ENCODE measurements around the gene SUSD6. TPM values are rescaled to one million over a fixed set of nuclear protein-coding genes. Genes with fewer than 3 reads are reported as not detected.

The SUSD6 gene
- total RNA-seq, 1 experiment from 2014 or later: 32.1 TPM

DNA sequence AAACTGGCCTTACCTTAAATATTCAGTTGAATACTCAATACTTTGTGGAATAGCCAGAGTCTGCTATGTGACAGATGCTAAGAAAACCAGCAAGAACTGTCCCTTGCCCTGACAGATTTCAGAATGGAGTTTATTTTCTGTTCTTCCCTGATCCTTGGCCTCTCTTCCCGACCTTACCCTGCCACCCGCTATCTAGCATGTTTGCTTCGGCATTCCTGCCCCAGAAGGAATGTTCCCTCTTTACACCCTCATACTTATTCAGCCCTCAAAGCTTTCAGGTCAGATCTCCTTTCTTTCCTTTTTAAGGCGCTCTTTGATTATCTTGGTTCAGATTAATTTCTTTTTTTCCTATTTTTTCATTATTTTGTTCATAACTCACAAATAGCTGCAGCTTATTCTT is 21.8 kb downstream of the SUSD6 start:
- no peak overlapping the region for H3K27ac Mint-ChIP-seq (ENCODE audit: low read depth, unreplicated experiment)
- no peaks in the 10 kb centered on the region for H3K9me3 Mint-ChIP-seq (ENCODE audit: unreplicated experiment)
- intact Hi-C loops (cut with micrococcal nuclease): no loop called here
- no peak for DNase-seq (ENCODE audit: unreplicated experiment)
- ChIA-PET CTCF (interaction anchor here (0.8 to 1.0 kb wide), 2 partner anchors 17 to 496 kb away, joined by 4 to 7 read pairs; no protein-coding TSS in a partner anchor), POLR2A (interaction anchor here (0.6 kb wide), 1 partner anchor 18 kb away, joined by 3 read pairs; no protein-coding TSS in a partner anchor)
- TF ChIP-seq CTCF (IDR thresholded peaks at IDR 0.05; ENCODE audit: unreplicated experiment): no peak
- H3K36me3 Mint-ChIP-seq (ENCODE audit: insufficient read depth, unreplicated experiment): peaks cover 19% of the 10 kb centered on the region
- H3K4me1 Mint-ChIP-seq (ENCODE audit: insufficient read depth, unreplicated experiment): peaks cover 42% of the 10 kb centered on the region
- BruUV-seq (replicated peaks): no TSS peak
- H3K27me3 Mint-ChIP-seq (ENCODE audit: insufficient read depth, unreplicated experiment): no peaks in the 10 kb centered on the region
- H3K4me3 Mint-ChIP-seq (ENCODE audit: unreplicated experiment): no peak overlapping the region

GRCh38 chr14:69635981-69636639 is 24.7 kb downstream of the SUSD6 start:
- TF ChIP-seq CTCF (IDR thresholded peaks at IDR 0.05; ENCODE audit: unreplicated experiment): no peak
- no TSS peak for BruUV-seq (replicated peaks)
- no peaks in the 10 kb centered on the region for H3K9me3 Mint-ChIP-seq (ENCODE audit: unreplicated experiment)
- ChIA-PET CTCF (no interaction called here), POLR2A (interaction anchor here (0.7 kb wide), 1 partner anchor 11 kb away, joined by 3 read pairs; no protein-coding TSS in a partner anchor)
- peaks cover 21% of the 10 kb centered on the region for H3K36me3 Mint-ChIP-seq (ENCODE audit: insufficient read depth, unreplicated experiment)
- H3K27me3 Mint-ChIP-seq (ENCODE audit: insufficient read depth, unreplicated experiment): no peaks in the 10 kb centered on the region
- no peak overlapping the region for H3K27ac Mint-ChIP-seq (ENCODE audit: low read depth, unreplicated experiment)
- no peak for DNase-seq (ENCODE audit: unreplicated experiment)
- peaks cover 46% of the 10 kb centered on the region for H3K4me1 Mint-ChIP-seq (ENCODE audit: insufficient read depth, unreplicated experiment)
- intact Hi-C loops (cut with micrococcal nuclease): no loop called here
- no peak overlapping the region for H3K4me3 Mint-ChIP-seq (ENCODE audit: unreplicated experiment)

GRCh38 chr14:69636718-69637480 is 25.5 kb downstream of the SUSD6 start:
- no TSS peak for BruUV-seq (replicated peaks)
- intact Hi-C loops (cut with micrococcal nuclease): no loop called here
- no peak for DNase-seq (ENCODE audit: unreplicated experiment)
- no peak overlapping the region for H3K4me3 Mint-ChIP-seq (ENCODE audit: unreplicated experiment)
- no peaks in the 10 kb centered on the region for H3K9me3 Mint-ChIP-seq (ENCODE audit: unreplicated experiment)
- H3K36me3 Mint-ChIP-seq (ENCODE audit: insufficient read depth, unreplicated experiment): peaks cover 18% of the 10 kb centered on the region
- ChIA-PET POLR2A (interaction anchor here (0.7 to 1.6 kb wide), 4 partner anchors 12 to 129 kb away, joined by 3 to 4 read pairs (median 3); no protein-coding TSS in a partner anchor), CTCF (interaction anchor here (0.5 kb wide), 1 partner anchor 57 kb away, joined by 6 read pairs; no protein-coding TSS in a partner anchor)
- H3K4me1 Mint-ChIP-seq (ENCODE audit: insufficient read depth, unreplicated experiment): peaks cover 46% of the 10 kb centered on the region
- TF ChIP-seq CTCF (IDR thresholded peaks at IDR 0.05; ENCODE audit: unreplicated experiment): no peak
- H3K27me3 Mint-ChIP-seq (ENCODE audit: insufficient read depth, unreplicated experiment): no peaks in the 10 kb centered on the region
- H3K27ac Mint-ChIP-seq (ENCODE audit: low read depth, unreplicated experiment): no peak overlapping the region

GRCh38 chr14:69637503-69638031 is 26.2 kb downstream of the SUSD6 start:
- Mint-ChIP-seq H3K27me3 (ENCODE audit: insufficient read depth, unreplicated experiment) (no peaks in the 10 kb centered on the region), H3K4me1 (ENCODE audit: insufficient read depth, unreplicated experiment) (peaks cover 51% of the 10 kb centered on the region), H3K36me3 (ENCODE audit: insufficient read depth, unreplicated experiment) (peaks cover 24% of the 10 kb centered on the region), H3K9me3 (ENCODE audit: unreplicated experiment) (no peaks in the 10 kb centered on the region), H3K27ac (ENCODE audit: low read depth, unreplicated experiment) (no peak overlapping the region), H3K4me3 (ENCODE audit: unreplicated experiment) (no peak overlapping the region)
- no peak for TF ChIP-seq CTCF (IDR thresholded peaks at IDR 0.05; ENCODE audit: unreplicated experiment)
- no peak for DNase-seq (ENCODE audit: unreplicated experiment)
- ChIA-PET CTCF (interaction anchor here (0.7 kb wide), 1 partner anchor 75 kb away, joined by 5 read pairs; no protein-coding TSS in a partner anchor), POLR2A (interaction anchor here (0.7 to 1.6 kb wide), 4 partner anchors 8 to 128 kb away, joined by 3 to 4 read pairs (median 4); no protein-coding TSS in a partner anchor)
- intact Hi-C loops (cut with micrococcal nuclease): no loop called here
- BruUV-seq (replicated peaks): no TSS peak
